SIG-M5 treated with dmso at 0.1 percent for 504 hours (cell line): ENCODE results near the gene PSAPL1.

Source experiments
- DNase-seq: peaks from one replicate; lab custom pipeline; 2025; ENCODE audit not compliant: unreplicated experiment; lab: John Stamatoyannopoulos, UW

The PSAPL1 gene

GRCh38 chr4:7434766-7435150 is at the start of gene PSAPL1:
TSS of gene PSAPL1 (minus strand) at chr4:7434930. CDS start at chr4:7434879, 51 bp downstream.
- no peak for DNase-seq

GRCh38 chr4:7481227-7481626 is 46.5 kb upstream of the PSAPL1 start:
- DNase-seq = no peak

GRCh38 chr4:7480423-7480822 is 45.7 kb upstream of the PSAPL1 start:
- no peak for DNase-seq

- no peak for DNase-seq
Measured at GRCh38 chr4:7478665-7479064, 43.9 kb upstream of the PSAPL1 start.

- no peak for DNase-seq
Measured at GRCh38 chr4:7477695-7478094, 43.0 kb upstream of the PSAPL1 start.

GRCh38 chr4:7476820-7477219 is 42.1 kb upstream of the PSAPL1 start:
- DNase-seq = no peak

- no peak for DNase-seq
Measured at GRCh38 chr4:7475207-7475606, 40.5 kb upstream of the PSAPL1 start.

GRCh38 chr4:7474320-7474719 is 39.6 kb upstream of the PSAPL1 start:
- no peak for DNase-seq

- no peak for DNase-seq
Measured at GRCh38 chr4:7473081-7473480, 38.4 kb upstream of the PSAPL1 start.

- DNase-seq = no peak
Measured at GRCh38 chr4:7472442-7473013, 37.8 kb upstream of the PSAPL1 start.

GRCh38 chr4:7470522-7471128 is 35.9 kb upstream of the PSAPL1 start:
- no peak for DNase-seq

- DNase-seq = no peak
Measured at GRCh38 chr4:7470111-7470510, 35.4 kb upstream of the PSAPL1 start.

GRCh38 chr4:7469023-7469422 is 34.3 kb upstream of the PSAPL1 start:
- no peak for DNase-seq

- DNase-seq = no peak
Measured at GRCh38 chr4:7467471-7467870, 32.7 kb upstream of the PSAPL1 start.

GRCh38 chr4:7466904-7467303 is 32.2 kb upstream of the PSAPL1 start:
- no peak for DNase-seq

- no peak for DNase-seq
Measured at GRCh38 chr4:7466215-7466614, 31.5 kb upstream of the PSAPL1 start.

- no peak for DNase-seq
Measured at GRCh38 chr4:7465017-7465416, 30.3 kb upstream of the PSAPL1 start.

- DNase-seq = no peak
Measured at GRCh38 chr4:7464259-7464655, 29.5 kb upstream of the PSAPL1 start.

GRCh38 chr4:7463566-7464258 is 29.0 kb upstream of the PSAPL1 start:
- DNase-seq = no peak

- DNase-seq = no peak
Measured at GRCh38 chr4:7462509-7462971, 27.8 kb upstream of the PSAPL1 start.

- DNase-seq = no peak
Measured at GRCh38 chr4:7461230-7461629, 26.5 kb upstream of the PSAPL1 start.

GRCh38 chr4:7460566-7460965 is 25.8 kb upstream of the PSAPL1 start:
- no peak for DNase-seq
